ENCODE data around the gene ZHX3. TPM values are rescaled to one million over a fixed set of nuclear protein-coding genes. Genes with fewer than 3 reads are reported as not detected.

The ZHX3 gene
- total and polyA plus RNA-seq, 2 of the 13 experiments (the other 11 are each of a cell fraction or from before 2014, with no cell fraction given) = 8.4 to 11.7 TPM

- TF ChIP-seq ZFX (CRISPR knock-in tag; IDR thresholded peaks at IDR 0.05; ENCODE audit: low read depth) (peak; percentile 98), ZNF557 (CRISPR knock-in tag; IDR thresholded peaks at IDR 0.05) (no peak), ATF6 (CRISPR knock-in tag; conservative IDR thresholded peaks at IDR 0.05) (no peak), CENPBD1 (CRISPR knock-in tag; IDR thresholded peaks at IDR 0.05; ENCODE audit: borderline replicate concordance, low read depth) (no peak), ATM (IDR thresholded peaks at IDR 0.05; ENCODE audit: borderline replicate concordance) (no peak), POLR2AphosphoS5 (IDR thresholded peaks at IDR 0.05; ENCODE audit: low read depth, low read length) (peak; percentile 90), ZNF343 (CRISPR knock-in tag; IDR thresholded peaks at IDR 0.05) (peak; percentile 53; the same call in 1 of the 2 replicates), ZNF589 (CRISPR knock-in tag; conservative IDR thresholded peaks at IDR 0.05) (no peak), TFE3 (CRISPR knock-in tag; IDR thresholded peaks at IDR 0.05) (peak; percentile 16; the same call in 1 of the 2 replicates), ZNF558 (CRISPR knock-in tag; IDR thresholded peaks at IDR 0.05; ENCODE audit: borderline replicate concordance) (peak; percentile 62; the same call in 1 of the 2 replicates), SIX1 (CRISPR knock-in tag; IDR thresholded peaks at IDR 0.05; ENCODE audit: borderline replicate concordance) (0 out of 2 replicates have a peak, but pooled peaks have one; percentile 0), MNT (IDR thresholded peaks at IDR 0.05) (no peak), ETV5 (CRISPR knock-in tag; IDR thresholded peaks at IDR 0.05; ENCODE audit: borderline replicate concordance) (peak; percentile 49; the same call in 1 of the 2 replicates), ZNF564 (CRISPR knock-in tag; IDR thresholded peaks at IDR 0.05) (peak; percentile 16; the same call in 1 of the 2 replicates), HES4 (CRISPR knock-in tag; IDR thresholded peaks at IDR 0.05; ENCODE audit: borderline replicate concordance) (peak; percentile 89), HIC2 (CRISPR knock-in tag; IDR thresholded peaks at IDR 0.05; ENCODE audit: low read depth) (0 out of 2 replicates have a peak, but pooled peaks have one; percentile 10), PHB2 (IDR thresholded peaks at IDR 0.05; ENCODE audit: partially characterized antibody) (no peak), ZNF550 (CRISPR knock-in tag; IDR thresholded peaks at IDR 0.05; ENCODE audit: borderline replicate concordance) (peak; percentile 9; the same call in 1 of the 2 replicates), ZNF781 (CRISPR knock-in tag; IDR thresholded peaks at IDR 0.05; ENCODE audit: borderline replicate concordance, not compliant biosample characterization) (peak; percentile 75)
Observed at GRCh38 chr20:41340327-41341055, 23.0 kb upstream of the ZHX3 start, which contains the start of gene LPIN3 (continued).
